HEK293T (cell line): ENCODE results near the gene THOC1.

ENCODE experiments used
- ELF4 ChIP-seq: fragments of 450-650 bp; IDR thresholded peaks from 2 replicates; pipeline ENCODE4 v1.6.1; 2017; ENCODE audit warnings: antibody characterized with exemption
- FOXA1 ChIP-seq: fragments of 450-650 bp; IDR thresholded peaks from 2 replicates; pipeline ENCODE4 v1.6.1; 2016; ENCODE audit warnings: mild to moderate bottlenecking
- FOXK2 ChIP-seq: fragments of 450-650 bp; IDR thresholded peaks from 2 replicates; pipeline ENCODE4 v1.6.1; 2016; ENCODE audit warnings: mild to moderate bottlenecking
- FOXM1 ChIP-seq: fragments of 450-650 bp; IDR thresholded peaks from 2 replicates; pipeline ENCODE4 v1.6.1; 2017; ENCODE audit warnings: mild to moderate bottlenecking, borderline replicate concordance
- LEF1 ChIP-seq: fragments of 450-650 bp; IDR thresholded peaks from 2 replicates; pipeline ENCODE4 v1.6.1; 2017; ENCODE audit warnings: mild to moderate bottlenecking, borderline replicate concordance
- SP1 ChIP-seq: fragments of 450-650 bp; IDR thresholded peaks from 2 replicates; pipeline ENCODE4 v1.6.1; 2017
- SUZ12 ChIP-seq: fragments of 450-650 bp; IDR thresholded peaks from 2 replicates; pipeline ENCODE4 v1.6.1; 2016; ENCODE audit warnings: mild to moderate bottlenecking
- TF ChIP-seq, protein P1 (sequence below): fragments of 450-650 bp; IDR thresholded peaks from 2 replicates; pipeline ENCODE4 v1.6.1; 2016

DNA sequence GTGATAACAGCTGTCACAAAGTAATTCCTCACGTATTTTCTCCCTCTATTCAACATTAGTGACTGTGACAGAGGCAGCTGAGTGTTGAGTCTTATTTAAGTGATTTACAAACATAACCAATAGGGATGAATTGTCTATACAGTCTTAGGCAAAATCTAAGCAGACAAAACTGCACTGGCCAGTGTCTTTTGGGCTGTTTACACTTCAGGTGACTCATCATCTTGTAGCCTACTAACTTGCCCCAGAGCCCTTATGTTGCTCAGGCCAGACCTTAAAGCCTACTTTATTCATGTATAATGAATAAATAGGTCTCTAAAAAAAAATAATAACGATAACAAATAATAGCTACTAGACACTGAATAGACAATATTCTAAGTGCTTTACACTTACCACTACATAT is 17.2 kb downstream of the THOC1 start:
- no peak for TF ChIP-seq FOXM1
- no peak for TF ChIP-seq SUZ12
- TF ChIP-seq FOXA1: no peak
- TF ChIP-seq SP1: no peak
- TF ChIP-seq FOXK2: no peak
- no peak for TF ChIP-seq ELF4
- no peak for TF ChIP-seq LEF1
- TF ChIP-seq, protein P1, sequence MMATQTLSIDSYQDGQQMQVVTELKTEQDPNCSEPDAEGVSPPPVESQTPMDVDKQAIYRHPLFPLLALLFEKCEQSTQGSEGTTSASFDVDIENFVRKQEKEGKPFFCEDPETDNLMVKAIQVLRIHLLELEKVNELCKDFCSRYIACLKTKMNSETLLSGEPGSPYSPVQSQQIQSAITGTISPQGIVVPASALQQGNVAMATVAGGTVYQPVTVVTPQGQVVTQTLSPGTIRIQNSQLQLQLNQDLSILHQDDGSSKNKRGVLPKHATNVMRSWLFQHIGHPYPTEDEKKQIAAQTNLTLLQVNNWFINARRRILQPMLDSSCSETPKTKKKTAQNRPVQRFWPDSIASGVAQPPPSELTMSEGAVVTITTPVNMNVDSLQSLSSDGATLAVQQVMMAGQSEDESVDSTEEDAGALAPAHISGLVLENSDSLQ: no peak
